ENCODE data around the gene MMP15.
"Not testable (repeated sequence)": the region's sequence is repeated elsewhere in the genome, so short reads cannot be mapped to it uniquely, and the experiment has no call there.

MMP15 gene

GRCh38 chr16:58025351-58026138 lies at the start of gene MMP15:
TSS of gene MMP15 (plus strand) at chr16:58025754. CDS start at chr16:58026351, 597 bp downstream.
- ATAC-seq = peak; percentile 71
- peak; percentile 66 for DNase-seq

DNA sequence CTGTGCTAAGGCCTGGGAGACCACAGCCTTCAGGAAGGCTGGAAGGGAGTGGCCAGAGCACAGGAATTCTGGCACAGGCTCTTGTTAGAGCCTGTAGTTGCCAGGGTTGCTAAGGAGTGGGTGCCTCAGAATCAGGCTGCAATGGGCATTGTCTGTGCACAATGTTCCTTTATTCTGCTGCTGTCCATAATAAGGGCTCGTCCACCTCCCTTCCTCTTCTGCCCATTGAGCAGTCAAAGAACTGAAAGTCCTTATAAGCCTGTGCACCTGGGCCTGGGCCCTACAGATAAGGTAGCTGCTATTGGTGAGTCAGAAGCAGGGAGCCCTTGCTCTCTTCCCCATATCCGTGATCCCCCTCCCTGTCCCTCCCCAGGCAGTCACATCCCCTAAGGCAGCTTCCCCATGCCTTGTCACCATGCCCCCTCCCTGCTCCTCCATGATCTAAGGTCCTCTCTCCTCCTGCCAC lies 49.2 kb upstream of the MMP15 start:
- no peak for DNase-seq
- no peak for ATAC-seq

GRCh38 chr16:57977418-57978069 lies 48.0 kb upstream of the MMP15 start:
- no peak for DNase-seq
- no peak for ATAC-seq

DNA sequence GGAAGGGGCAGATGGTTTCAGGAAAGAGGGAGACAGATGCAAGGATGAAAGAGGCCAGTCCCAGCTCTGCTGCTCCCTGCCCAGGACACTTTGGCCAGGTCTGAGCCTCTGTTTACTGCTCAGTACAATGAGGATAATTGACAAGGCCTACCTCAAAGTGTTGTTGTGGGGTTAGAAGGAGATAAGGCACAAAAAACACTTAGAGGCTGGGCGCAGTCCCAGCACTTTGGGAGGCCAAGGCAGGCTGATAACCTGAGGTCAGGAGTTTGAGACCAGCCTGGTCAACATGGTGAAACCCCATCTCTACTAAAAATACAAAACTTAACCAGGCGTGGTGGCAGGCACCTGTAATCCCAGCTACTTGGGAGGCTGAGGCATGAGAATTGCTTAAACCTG lies 47.5 kb upstream of the MMP15 start:
- not testable (repeated sequence) for ATAC-seq, DNase-seq

- ATAC-seq = no peak
- no peak for DNase-seq
Measured at GRCh38 chr16:57979006-57979585, 46.5 kb upstream of the MMP15 start.

- DNase-seq (no peak), ATAC-seq (no peak)
Measured at GRCh38 chr16:57981636-57982035, 43.9 kb upstream of the MMP15 start.

DNA sequence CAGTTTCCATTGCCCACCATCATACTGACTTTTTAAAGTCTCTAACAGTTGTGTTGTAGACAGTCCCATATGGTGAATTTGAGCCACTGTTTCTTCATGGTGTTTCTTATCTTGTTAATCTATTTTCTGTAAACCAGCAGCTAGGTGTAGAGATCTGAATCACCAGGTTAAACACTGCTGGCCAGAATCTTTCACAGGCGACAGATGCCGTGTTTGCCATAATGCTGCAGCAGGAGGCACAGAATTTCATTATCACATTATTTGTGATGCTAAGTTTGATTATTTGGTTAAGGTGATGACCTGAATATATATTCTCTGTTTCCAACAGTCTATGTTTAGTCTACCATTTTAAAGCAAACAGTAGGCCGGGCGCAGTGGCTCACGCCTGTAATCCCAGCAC lies 43.2 kb upstream of the MMP15 start:
- DNase-seq (no peak), ATAC-seq (no peak)

GRCh38 chr16:57984443-57985203 lies 40.9 kb upstream of the MMP15 start:
- peak; percentile 91 for DNase-seq
- ATAC-seq = peak; percentile 98

GRCh38 chr16:57985204-57986181 lies 40.1 kb upstream of the MMP15 start:
- DNase-seq = peak; percentile 27
- peak; percentile 15 for ATAC-seq

DNA sequence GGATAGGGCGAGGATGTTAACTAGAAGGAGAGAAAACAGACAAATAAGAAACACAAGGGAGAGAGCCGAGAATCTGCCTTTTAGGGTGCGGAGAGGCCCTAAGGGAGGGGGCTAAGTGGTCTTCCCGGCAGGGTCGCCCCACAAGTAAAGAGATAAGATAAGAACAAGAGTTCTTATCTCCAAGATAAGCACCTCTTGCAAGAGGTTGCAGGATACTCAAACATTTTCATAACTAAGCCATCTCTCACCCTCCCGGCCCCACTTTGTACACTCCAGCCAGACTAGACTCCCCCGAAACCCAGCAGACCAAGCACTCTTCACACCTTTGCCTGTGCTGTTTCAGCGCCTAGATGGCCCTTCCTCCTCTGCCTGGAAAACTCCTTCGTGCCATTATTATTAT lies 39.4 kb upstream of the MMP15 start:
- no peak for ATAC-seq
- DNase-seq = no peak

DNA sequence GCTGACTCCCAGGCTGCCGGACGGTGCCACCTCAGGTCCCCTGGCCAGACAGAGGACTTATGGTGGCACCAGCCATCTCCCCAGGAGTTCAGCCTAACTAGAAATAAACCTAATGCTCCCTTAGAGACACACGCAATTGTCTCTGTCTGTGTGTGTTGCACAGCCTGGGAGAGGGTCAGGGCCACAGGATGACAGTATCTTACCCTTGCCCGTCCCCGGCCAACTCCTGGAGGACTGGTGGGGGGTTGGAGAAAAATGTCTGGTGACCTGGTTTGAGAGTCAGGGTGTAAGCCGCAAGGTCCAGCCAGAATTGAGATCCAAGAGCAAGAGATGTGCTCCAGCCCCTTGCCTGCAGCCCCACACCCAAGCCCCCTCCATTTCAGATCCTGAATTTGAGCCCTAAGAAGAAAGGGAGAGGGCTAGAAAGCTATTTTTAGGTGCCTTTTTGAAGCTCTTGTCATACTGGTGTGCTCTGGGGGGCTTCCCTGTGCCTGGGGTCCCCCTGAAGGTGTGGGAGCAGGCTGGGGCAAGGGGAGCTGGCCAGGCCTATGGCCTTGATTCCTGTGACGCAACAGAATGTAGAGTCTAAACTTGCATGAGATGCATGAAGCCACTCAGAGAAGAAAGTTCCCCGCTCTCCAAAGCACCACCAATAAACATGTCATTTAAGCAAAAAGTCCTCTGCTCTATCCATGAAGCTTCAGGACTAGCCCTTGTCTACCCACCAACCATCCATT lies 37.9 kb upstream of the MMP15 start:
- ATAC-seq (no peak), DNase-seq (no peak)

- ATAC-seq = no peak
- DNase-seq = no peak
Measured at GRCh38 chr16:57988929-57989328, 36.6 kb upstream of the MMP15 start.

GRCh38 chr16:57991551-57992059 lies 33.9 kb upstream of the MMP15 start:
- ATAC-seq = no peak
- DNase-seq = no peak

GRCh38 chr16:57992084-57992483 lies 33.5 kb upstream of the MMP15 start:
- DNase-seq (no peak), ATAC-seq (no peak)

DNA sequence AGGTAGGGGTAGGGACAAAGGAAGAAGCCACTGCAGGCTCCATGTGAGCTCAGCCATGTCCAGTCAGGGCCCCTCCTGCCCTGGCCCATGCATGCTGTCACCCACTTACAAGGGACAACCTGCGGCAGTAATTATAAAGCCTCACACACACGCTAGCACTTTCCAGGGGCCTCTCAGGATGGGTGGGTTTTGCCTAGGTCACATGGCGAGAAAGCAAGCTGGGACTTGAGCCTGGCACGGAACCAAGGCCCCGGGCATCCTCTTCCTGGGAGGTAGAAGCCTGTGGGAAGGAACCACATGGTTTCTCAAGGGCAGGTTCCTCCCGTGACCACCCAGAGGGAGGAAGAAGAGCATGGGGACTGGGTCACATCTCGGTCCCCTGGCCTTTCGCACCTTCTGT lies 32.1 kb upstream of the MMP15 start:
- DNase-seq (no peak), ATAC-seq (no peak)

- DNase-seq (no peak), ATAC-seq (no peak)
Measured at GRCh38 chr16:57993897-57994296, 31.7 kb upstream of the MMP15 start.

DNA sequence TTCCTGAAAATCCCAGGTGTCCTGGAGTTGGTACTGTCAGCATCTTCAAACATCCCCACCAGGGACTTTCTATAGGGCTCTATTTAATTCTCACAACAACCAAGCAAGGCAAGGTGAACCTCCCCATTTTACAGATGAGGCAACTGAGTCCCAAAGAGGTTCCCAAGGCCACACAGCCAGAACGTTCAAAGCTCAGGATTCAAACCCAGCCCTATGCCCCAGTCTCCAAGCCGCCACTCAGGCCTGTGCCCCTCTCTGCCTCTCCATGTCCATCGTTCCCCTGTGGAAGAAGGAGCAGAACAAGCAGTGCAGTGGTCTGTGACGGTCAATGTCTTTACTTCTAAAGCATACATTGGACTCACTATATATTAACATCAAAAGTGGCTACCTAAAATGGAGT lies 31.2 kb upstream of the MMP15 start:
- DNase-seq = no peak
- ATAC-seq = no peak

DNA sequence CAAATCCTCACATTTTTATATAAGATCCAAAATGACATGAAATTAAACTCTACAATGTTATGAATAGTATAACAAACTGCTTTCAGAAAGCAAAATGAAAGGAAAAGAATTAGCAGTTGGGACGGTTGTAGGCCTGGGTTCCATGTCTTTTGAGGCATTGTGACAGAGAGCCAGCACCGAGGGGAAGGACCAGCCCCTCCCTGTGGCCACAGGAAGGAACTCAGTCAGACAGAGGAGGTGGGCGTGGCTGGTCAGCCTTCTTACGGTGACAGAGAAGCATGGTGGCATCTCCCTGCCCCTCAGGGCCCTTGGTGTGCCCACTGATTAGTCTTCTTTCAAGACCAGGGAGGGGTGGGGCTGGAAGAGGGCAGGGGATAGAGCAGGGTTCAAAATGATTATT lies 30.8 kb upstream of the MMP15 start:
- no peak for ATAC-seq
- DNase-seq = peak; percentile 45

DNA sequence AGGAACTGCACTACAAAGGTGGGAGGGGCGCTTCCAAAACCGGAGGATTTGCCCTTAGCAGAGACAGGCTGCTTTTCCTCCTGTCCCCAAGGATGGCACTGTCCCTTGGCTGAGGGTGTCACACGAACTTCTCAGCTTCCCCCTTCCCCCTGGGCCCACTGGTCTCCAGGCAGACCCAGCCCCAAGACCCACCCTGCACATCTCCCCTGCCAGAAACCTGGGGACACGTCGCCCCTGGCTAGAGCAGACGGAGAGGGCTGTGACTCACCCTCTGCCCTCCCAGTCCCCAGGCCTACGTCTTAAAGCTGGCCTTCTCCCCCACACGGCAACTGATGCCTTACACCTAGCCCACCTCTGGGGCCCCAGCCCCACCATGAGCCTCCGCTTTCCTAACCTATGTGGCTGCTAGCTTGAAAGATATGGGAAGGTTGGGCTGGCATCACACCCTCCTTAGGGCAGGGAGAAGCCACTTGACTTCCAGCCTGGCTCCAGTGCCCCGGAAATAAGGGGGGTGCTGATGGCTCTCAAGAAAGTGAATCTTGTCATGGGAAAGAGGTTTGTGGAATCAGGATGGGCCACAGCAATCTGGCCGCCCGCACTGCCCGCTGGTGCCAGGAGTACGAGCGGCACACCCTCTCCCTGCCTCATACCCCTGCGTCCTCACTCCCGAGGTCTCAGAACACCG lies 29.7 kb upstream of the MMP15 start:
- DNase-seq (no peak), ATAC-seq (no peak)
